IMR-90 (cell line): ENCODE measurements around the gene PRMT7. TPM values are rescaled to one million over a fixed set of nuclear protein-coding genes. Genes with fewer than 3 reads are reported as not detected.

ENCODE experiments used
- ATAC-seq: fragments of 200-7000 bp; cut with Tn5 transposase; 2 replicates; pipeline ENCODE4 v1.9.1; 2020; ENCODE audit warnings: low read depth, mild to moderate bottlenecking, moderate library complexity
- BruUV-seq: library from RNA; stranded (reverse); fragments of 400-500 nt; replicated peaks from 2 replicates; lab custom pipeline; 2021; lab: Mats Ljungman, UMichigan
- CTCF ChIA-PET: fragments of 300-600 bp; formaldehyde crosslinking; extraction: SDS; loops from one replicate; lab custom pipeline; 2021; ENCODE audit warnings: antibody characterized with exemption; lab: Yijun Ruan, JAX
- POLR2A ChIA-PET: fragments of 300-600 bp; sonication (Branson Sonifier 250); formaldehyde crosslinking; loops from one replicate; lab custom pipeline; 2022; ENCODE audit warnings: antibody characterized with exemption; ENCODE audit not compliant: unreplicated experiment; lab: Charles Lee
- DNase-seq: peaks from one replicate; pipeline ENCODE4 v3.0.0; 2013
- H2AFZ ChIP-seq: replicated peaks from 2 replicates; pipeline ENCODE3; 2013; ENCODE audit warnings: low read length, mild to moderate bottlenecking; ENCODE audit not compliant: poor library complexity
- H2AK5ac ChIP-seq: 2 replicates; pipeline ENCODE4 v1.6.1; 2013; ENCODE audit warnings: low read depth, low read length, inconsistent platforms
- H2AK9ac ChIP-seq: replicated peaks from 2 replicates; pipeline ENCODE3; 2013; ENCODE audit warnings: mild to moderate bottlenecking, low read depth, low read length, moderate library complexity; ENCODE audit not compliant: poor library complexity
- H2BK120ac ChIP-seq: 2 replicates; pipeline ENCODE4 v1.6.1; 2013; ENCODE audit warnings: low read depth, low read length, inconsistent platforms
- H2BK15ac ChIP-seq: 3 replicates; pipeline ENCODE4 v1.6.1; 2013; ENCODE audit warnings: low read depth, low read length, inconsistent platforms
- H2BK20ac ChIP-seq: 2 replicates; pipeline ENCODE4 v1.6.1; 2013; ENCODE audit warnings: low read depth, mild to moderate bottlenecking, inconsistent platforms, low read length, moderate library complexity
- H2BK5ac ChIP-seq: 2 replicates; pipeline ENCODE4 v1.6.1; 2013; ENCODE audit warnings: mild to moderate bottlenecking, low read depth, low read length, inconsistent platforms; ENCODE audit not compliant: poor library complexity, severe bottlenecking
- H3K14ac ChIP-seq: replicated peaks from 2 replicates; pipeline ENCODE4 v1.6.1; 2013; ENCODE audit warnings: low read depth, low read length, inconsistent platforms
- H3K18ac ChIP-seq: 2 replicates; pipeline ENCODE4 v1.6.1; 2013; ENCODE audit warnings: low read depth, low read length, control low read depth
- H3K23ac ChIP-seq: 2 replicates; pipeline ENCODE4 v1.6.1; 2013; ENCODE audit warnings: low read depth, low read length, inconsistent platforms
- H3K27ac ChIP-seq: 2 replicates; pipeline ENCODE4 v1.5.1; 2013; ENCODE audit warnings: mild to moderate bottlenecking, control low read depth, low read length; ENCODE audit not compliant: insufficient read depth
- H3K27me3 ChIP-seq: 2 replicates; pipeline ENCODE4 v1.6.1; 2013; ENCODE audit warnings: low read length; ENCODE audit not compliant: control insufficient read depth, insufficient read depth
- H3K36me3 ChIP-seq: 2 replicates; pipeline ENCODE4 v1.6.1; 2013; ENCODE audit warnings: low read length, mixed read lengths; ENCODE audit not compliant: control insufficient read depth, insufficient read depth
- H3K4ac ChIP-seq: 2 replicates; pipeline ENCODE4 v1.6.1; 2013; ENCODE audit warnings: low read depth, low read length, inconsistent platforms
- H3K4me1 ChIP-seq: 2 replicates; pipeline ENCODE4 v1.6.1; 2013; ENCODE audit warnings: low read length, mixed read lengths; ENCODE audit not compliant: control insufficient read depth, insufficient read depth
- H3K4me2 ChIP-seq: 2 replicates; pipeline ENCODE4 v1.6.1; 2013; ENCODE audit warnings: low read depth, mild to moderate bottlenecking, control low read depth, low read length, moderate library complexity
- H3K4me3 ChIP-seq: 2 replicates; pipeline ENCODE4 v1.5.1; 2013; ENCODE audit warnings: low read depth, mild to moderate bottlenecking, control low read depth, low read length, moderate library complexity; ENCODE audit not compliant: insufficient read depth
- H3K56ac ChIP-seq: 2 replicates; pipeline ENCODE4 v1.6.1; 2013; ENCODE audit warnings: low read length, inconsistent platforms; ENCODE audit not compliant: insufficient read depth; ENCODE audit errors: extremely low read depth
- H3K79me1 ChIP-seq, 2 experiments: 2 replicates each; pipeline ENCODE4 v1.6.1; 2013; ENCODE audit warnings: low read length in 2 of 2, inconsistent platforms in 1 of 2, low read depth in 1 of 2
- H3K9ac ChIP-seq: 2 replicates; pipeline ENCODE4 v1.6.1; 2013; ENCODE audit warnings: low read depth, low read length, control low read depth
- H3K9me1 ChIP-seq: 2 replicates; pipeline ENCODE4 v1.6.1; 2013; ENCODE audit warnings: low read length, inconsistent platforms; ENCODE audit not compliant: insufficient read depth
- H3K9me3 ChIP-seq: 2 replicates; pipeline ENCODE4 v1.6.1; 2013; ENCODE audit warnings: low read length; ENCODE audit not compliant: control insufficient read depth, insufficient read depth
- H4K20me1 ChIP-seq: 2 replicates; pipeline ENCODE4 v1.6.1; 2013; ENCODE audit warnings: low read length, inconsistent platforms; ENCODE audit not compliant: insufficient read depth
- H4K5ac ChIP-seq: 2 replicates; pipeline ENCODE4 v1.6.1; 2013; ENCODE audit warnings: mild to moderate bottlenecking, low read depth, low read length, control low read depth
- H4K8ac ChIP-seq, 2 experiments: 2 replicates each; pipeline ENCODE4 v1.6.1; 2013; ENCODE audit warnings: low read depth in 2 of 2, low read length in 2 of 2, control low read depth in 1 of 2, inconsistent platforms in 1 of 2
- H4K91ac ChIP-seq: 2 replicates; pipeline ENCODE4 v1.6.1; 2013; ENCODE audit warnings: low read depth, low read length, inconsistent platforms; ENCODE audit not compliant: insufficient read depth
- BHLHE40 ChIP-seq: fragments of 150-350 bp; IDR thresholded peaks from 2 replicates; pipeline ENCODE4 v1.6.1; 2016; ENCODE audit warnings: mild to moderate bottlenecking, low read depth, low read length
- CHD1 ChIP-seq: IDR thresholded peaks from 2 replicates; pipeline ENCODE4 v1.6.1; 2012; ENCODE audit warnings: low read depth, low read length, improper control_type of control experiment
- MXI1 ChIP-seq: IDR thresholded peaks from 2 replicates; pipeline ENCODE4 v1.6.1; 2012; ENCODE audit warnings: low read depth, mild to moderate bottlenecking, low read length, moderate library complexity, borderline replicate concordance
- NFE2L2 ChIP-seq: fragments of 150-350 bp; IDR thresholded peaks from 2 replicates; pipeline ENCODE4 v1.6.1; 2016; ENCODE audit warnings: low read depth, mild to moderate bottlenecking, low read length
- RAD21 ChIP-seq: IDR thresholded peaks from 2 replicates; pipeline ENCODE4 v1.6.1; 2012; ENCODE audit warnings: low read length, improper control_type of control experiment
- RCOR1 ChIP-seq: IDR thresholded peaks from 2 replicates; pipeline ENCODE4 v1.6.1; 2012; ENCODE audit warnings: mild to moderate bottlenecking, low read length, improper control_type of control experiment; ENCODE audit not compliant: insufficient replicate concordance
- RFX5 ChIP-seq: IDR thresholded peaks from 2 replicates; pipeline ENCODE4 v1.8.0; 2012; ENCODE audit warnings: low read depth, mild to moderate bottlenecking, low read length, moderate library complexity
- SMC3 ChIP-seq: fragments of 150-350 bp; IDR thresholded peaks from 2 replicates; pipeline ENCODE4 v1.6.1; 2016; ENCODE audit warnings: low read depth, mild to moderate bottlenecking, antibody characterized with exemption, low read length, moderate library complexity
- WGBS, 2 experiments: methylation state at CpG; one replicate each; pipeline versions ENCODE4 v1.1.5 to v1.1.7; 2013; ENCODE audit warnings: missing lambda C conversion rate in 2 of 2; ENCODE audit not compliant: insufficient read length in 1 of 2; ENCODE audit errors: extremely low coverage in 2 of 2; 5-methylcytosine and 5-hydroxymethylcytosine counted together
- dilution Hi-C: fragments of 300-500 bp; cut with HindIII; formaldehyde crosslinking; loops from one replicate; pipeline ENCODE4 v1.14.3; 2018; ENCODE audit warnings: low sequenced_read_pairs; ENCODE audit not compliant: unreplicated experiment
- in situ Hi-C: fragments of 300-500 bp; cut with MboI; formaldehyde crosslinking; loops from 3 replicates; pipeline ENCODE4 v1.14.3; 2019; ENCODE audit warnings: low sequenced_read_pairs, inconsistent platforms, mixed read lengths
- intact Hi-C: fragments of 100-400 bp; cut with micrococcal nuclease; formaldehyde crosslinking; loops from 2 replicates; pipeline ENCODE4 v1.10.0; 2022
- polyA plus RNA-seq, 3 experiments: library from polyadenylated mRNA; depleted of rRNA; stranded (reverse); fragments of >200 nt; gene quantifications; 2 replicates each; pipeline ENCODE4 v1.2.3, GENCODE V29; 2012; ENCODE audit warnings: low replicate concordance in 1 of 3
- total RNA-seq: library from RNA; depleted of rRNA; stranded (reverse); fragments of >200 nt; gene quantifications from 2 replicates; pipeline ENCODE4 v1.2.3, GENCODE V29; 2012
- TF ChIP-seq, protein P1 (sequence below): fragments of 150-350 bp; IDR thresholded peaks from 2 replicates; pipeline ENCODE4 v1.6.1; 2016; ENCODE audit warnings: low read depth, mild to moderate bottlenecking, low read length, moderate library complexity, borderline replicate concordance
- TF ChIP-seq, protein P2 (sequence below): conservative IDR thresholded peaks from 2 replicates; pipeline ENCODE4 v1.5.1; 2012; ENCODE audit warnings: mild to moderate bottlenecking, low read depth, low read length, improper control_type of control experiment

The PRMT7 gene
- total and polyA plus RNA-seq, 2 of the 4 experiments (the other 2 are of a cell fraction): 63.1 to 68.6 TPM

DNA sequence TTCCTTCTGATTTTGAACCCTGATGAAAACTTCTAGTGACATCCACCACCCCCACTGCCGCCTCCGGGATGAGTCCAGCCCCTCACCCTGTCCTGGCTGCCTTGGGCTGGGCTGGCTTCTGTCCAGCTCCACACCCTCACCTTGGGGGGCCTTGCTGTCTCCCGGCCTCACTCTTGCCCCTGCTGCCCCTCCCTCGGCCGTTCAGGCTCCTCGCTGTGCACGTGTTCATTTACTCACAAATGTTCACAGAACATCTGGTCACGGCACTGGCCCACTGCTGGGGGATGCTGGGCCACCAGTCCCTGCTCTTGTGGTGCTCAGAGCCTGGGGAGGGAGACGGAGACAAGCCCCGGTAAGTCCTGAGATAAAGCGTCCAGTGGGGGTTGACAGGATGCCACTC, 40.6 kb downstream of the PRMT7 start:
- Histone ChIP-seq H3K79me1 (no peaks in the 10 kb centered on the region; a peak in 1 of 4 replicates), H3K18ac (no peak overlapping the region), H4K5ac (no peak overlapping the region), H3K9ac (no peak overlapping the region), H2BK15ac (no peak overlapping the region), H4K91ac (no peak overlapping the region), H2BK20ac (no peak overlapping the region), H2AK9ac (no peak overlapping the region), H3K4me3 (no peak overlapping the region), H3K4me1 (no peaks in the 10 kb centered on the region), H3K36me3 (peaks cover 79% of the 10 kb centered on the region), H4K20me1 (no peaks in the 10 kb centered on the region; the same call in 1 of the 2 replicates), H3K27me3 (no peaks in the 10 kb centered on the region), H2AK5ac (no peak overlapping the region), H3K14ac (no peak overlapping the region), H3K4me2 (no peak overlapping the region), H2BK120ac (no peak overlapping the region), H2BK5ac (no peak overlapping the region), H3K9me3 (no peaks in the 10 kb centered on the region), H3K27ac (no peak overlapping the region), H3K56ac (no peak overlapping the region), H2AFZ (no peak overlapping the region), H3K4ac (no peak overlapping the region), H3K9me1 (no peaks in the 10 kb centered on the region), H4K8ac (no peak overlapping the region), H3K23ac (no peak overlapping the region)
- BruUV-seq: no TSS peak
- no peak for ATAC-seq
- ChIA-PET POLR2A (no interaction called here), CTCF (no interaction called here)
- 89% methylated on average over 4 of the region's 11 CpGs; no CpG with 5 or more reads in 1 of the 2 experiments for WGBS, 2 experiments
- dilution Hi-C loops: no loop called here
- intact Hi-C loops: no loop called here
- no peak for TF ChIP-seq BHLHE40
- TF ChIP-seq RAD21: no peak
- TF ChIP-seq NFE2L2: no peak
- TF ChIP-seq RFX5: no peak
- TF ChIP-seq, protein P1, sequence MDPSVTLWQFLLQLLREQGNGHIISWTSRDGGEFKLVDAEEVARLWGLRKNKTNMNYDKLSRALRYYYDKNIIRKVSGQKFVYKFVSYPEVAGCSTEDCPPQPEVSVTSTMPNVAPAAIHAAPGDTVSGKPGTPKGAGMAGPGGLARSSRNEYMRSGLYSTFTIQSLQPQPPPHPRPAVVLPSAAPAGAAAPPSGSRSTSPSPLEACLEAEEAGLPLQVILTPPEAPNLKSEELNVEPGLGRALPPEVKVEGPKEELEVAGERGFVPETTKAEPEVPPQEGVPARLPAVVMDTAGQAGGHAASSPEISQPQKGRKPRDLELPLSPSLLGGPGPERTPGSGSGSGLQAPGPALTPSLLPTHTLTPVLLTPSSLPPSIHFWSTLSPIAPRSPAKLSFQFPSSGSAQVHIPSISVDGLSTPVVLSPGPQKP: no peak
- TF ChIP-seq MXI1: no peak
- TF ChIP-seq RCOR1: no peak
- TF ChIP-seq SMC3: no peak
- TF ChIP-seq CHD1: no peak
- TF ChIP-seq, protein P2, sequence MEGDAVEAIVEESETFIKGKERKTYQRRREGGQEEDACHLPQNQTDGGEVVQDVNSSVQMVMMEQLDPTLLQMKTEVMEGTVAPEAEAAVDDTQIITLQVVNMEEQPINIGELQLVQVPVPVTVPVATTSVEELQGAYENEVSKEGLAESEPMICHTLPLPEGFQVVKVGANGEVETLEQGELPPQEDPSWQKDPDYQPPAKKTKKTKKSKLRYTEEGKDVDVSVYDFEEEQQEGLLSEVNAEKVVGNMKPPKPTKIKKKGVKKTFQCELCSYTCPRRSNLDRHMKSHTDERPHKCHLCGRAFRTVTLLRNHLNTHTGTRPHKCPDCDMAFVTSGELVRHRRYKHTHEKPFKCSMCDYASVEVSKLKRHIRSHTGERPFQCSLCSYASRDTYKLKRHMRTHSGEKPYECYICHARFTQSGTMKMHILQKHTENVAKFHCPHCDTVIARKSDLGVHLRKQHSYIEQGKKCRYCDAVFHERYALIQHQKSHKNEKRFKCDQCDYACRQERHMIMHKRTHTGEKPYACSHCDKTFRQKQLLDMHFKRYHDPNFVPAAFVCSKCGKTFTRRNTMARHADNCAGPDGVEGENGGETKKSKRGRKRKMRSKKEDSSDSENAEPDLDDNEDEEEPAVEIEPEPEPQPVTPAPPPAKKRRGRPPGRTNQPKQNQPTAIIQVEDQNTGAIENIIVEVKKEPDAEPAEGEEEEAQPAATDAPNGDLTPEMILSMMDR: no peak
- in situ Hi-C loops: no loop called here
- no peak for DNase-seq
